ENCODE measurements around the gene SPECC1L. TPM values are rescaled to one million over a fixed set of nuclear protein-coding genes. Genes with fewer than 3 reads are reported as not detected.

Gene SPECC1L
- total and polyA plus RNA-seq, 4 experiments from 2014 or later = 4.3 to 62.1 (median 32.0) TPM

DNA sequence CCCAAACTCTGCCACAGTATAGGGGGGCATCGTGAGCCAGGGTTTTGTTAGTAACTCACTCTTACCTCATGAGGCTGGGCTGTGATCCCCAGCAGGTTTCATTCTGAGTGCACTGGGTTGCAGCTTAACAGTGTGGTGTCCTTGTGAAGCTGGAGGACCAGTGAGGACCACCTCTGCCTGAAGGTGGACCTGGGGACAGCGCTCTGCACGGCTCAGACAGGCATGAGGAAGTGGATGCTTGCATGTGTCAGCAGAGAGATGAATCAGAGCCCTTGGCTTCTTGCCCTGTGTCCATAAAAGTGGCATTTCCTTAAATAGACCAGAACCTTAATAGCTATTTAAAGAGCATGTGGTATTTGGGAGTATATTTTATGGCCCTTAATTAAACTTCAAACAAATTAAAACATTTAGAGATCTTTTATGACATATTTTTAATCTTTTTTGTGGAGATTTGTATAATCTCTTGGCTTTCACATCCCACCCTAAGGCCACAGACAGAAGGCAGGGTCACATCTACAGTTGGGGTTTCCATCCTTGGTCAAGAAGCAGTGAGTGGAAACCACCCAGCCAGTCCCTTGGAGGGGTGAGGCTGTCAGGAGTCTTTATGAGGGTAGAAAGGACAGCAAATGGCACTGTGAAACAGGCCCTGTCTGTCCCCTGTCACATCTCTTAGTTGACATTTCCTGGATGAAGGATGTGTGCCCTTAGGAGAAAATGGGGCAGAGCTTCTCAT lies 132.0 kb downstream of the SPECC1L start:
- Histone ChIP-seq H3K4me1 (ENCODE audit: insufficient read depth, low read length) (peaks cover 1% of the 10 kb centered on the region), H3K4me3 (ENCODE audit: low read length in 2 of 2) (no peak overlapping the region), H3K27ac (ENCODE audit: low read depth, low read length) (no peak overlapping the region), H3K9me3 (ENCODE audit: control insufficient read depth in 1 of 2, low read length in 2 of 2) (no peaks in the 10 kb centered on the region), H3K27me3 (ENCODE audit: insufficient read depth, low read length) (no peaks in the 10 kb centered on the region), H3K36me3 (ENCODE audit: insufficient read depth, low read length) (peaks cover 8% of the 10 kb centered on the region)
- DNase-seq = no peak
- ChIA-PET POLR2A (ENCODE audit: partially characterized antibody) (no interaction called here), CTCF (ENCODE audit: partially characterized antibody) (no interaction called here)
- H3K27ac Mint-ChIP-seq = peak overlapping the region in 6 of 7 donors; percentile 3 to 74 (median 52)
- H3K4me1 Mint-ChIP-seq = peaks cover 15 to 35% (median 21%) of the 10 kb centered on the region in 4 donors
- H3K27me3 Mint-ChIP-seq = no peaks in the 10 kb centered on the region
- intact Hi-C loops (cut with micrococcal nuclease) = no loop called here
- H3K9me3 Mint-ChIP-seq = peaks cover 0 to 1% (median 0%) of the 10 kb centered on the region in 8 donors
- no peak overlapping the region for H3K4me3 Mint-ChIP-seq
- H3K36me3 Mint-ChIP-seq = peaks cover 15 to 34% of the 10 kb centered on the region in 2 donors

DNA sequence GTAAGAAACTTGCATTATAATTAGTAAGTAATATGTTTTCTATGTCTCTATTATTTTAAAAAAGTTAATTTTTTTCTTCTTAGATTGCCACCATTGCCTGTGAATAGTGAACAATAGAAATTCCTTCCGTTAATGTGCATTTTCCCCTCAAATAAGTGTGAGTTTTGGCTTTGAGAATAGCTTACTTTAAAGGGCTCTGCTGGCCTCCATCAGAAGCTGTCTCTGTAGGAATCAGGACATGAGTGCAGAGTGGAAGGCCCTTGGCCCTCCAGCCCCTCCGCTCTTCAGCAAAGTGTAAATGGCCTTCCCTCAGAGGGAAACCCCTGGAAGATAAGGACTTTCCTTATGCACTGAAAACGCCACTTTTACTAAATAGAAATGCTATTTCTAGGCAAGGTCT lies 132.7 kb downstream of the SPECC1L start:
- intact Hi-C loops (cut with micrococcal nuclease) = no loop called here
- H3K36me3 ChIP-seq (ENCODE audit: insufficient read depth, low read length) = peaks cover 8% of the 10 kb centered on the region
- no peaks in the 10 kb centered on the region for H3K9me3 ChIP-seq (ENCODE audit: control insufficient read depth in 1 of 2, low read length in 2 of 2)
- H3K4me3 Mint-ChIP-seq = no peak overlapping the region
- peaks cover 9 to 35% of the 10 kb centered on the region in 2 donors for H3K36me3 Mint-ChIP-seq
- no peak overlapping the region for H3K4me3 ChIP-seq (ENCODE audit: low read length in 2 of 2)
- H3K4me1 ChIP-seq (ENCODE audit: insufficient read depth, low read length) = peaks cover 5% of the 10 kb centered on the region
- ChIA-PET POLR2A (ENCODE audit: partially characterized antibody) (no interaction called here), CTCF (ENCODE audit: partially characterized antibody) (no interaction called here)
- H3K27me3 ChIP-seq (ENCODE audit: insufficient read depth, low read length) = no peaks in the 10 kb centered on the region
- H3K27ac ChIP-seq (ENCODE audit: low read depth, low read length) = no peak overlapping the region
- DNase-seq = no peak
- H3K4me1 Mint-ChIP-seq = peaks cover 16 to 29% (median 24%) of the 10 kb centered on the region in 4 donors
- H3K9me3 Mint-ChIP-seq = peaks cover 0 to 1% (median 0%) of the 10 kb centered on the region in 8 donors
- H3K27me3 Mint-ChIP-seq = no peaks in the 10 kb centered on the region
- H3K27ac Mint-ChIP-seq = peak overlapping the region in 1 of 7 donors; percentile 77

DNA sequence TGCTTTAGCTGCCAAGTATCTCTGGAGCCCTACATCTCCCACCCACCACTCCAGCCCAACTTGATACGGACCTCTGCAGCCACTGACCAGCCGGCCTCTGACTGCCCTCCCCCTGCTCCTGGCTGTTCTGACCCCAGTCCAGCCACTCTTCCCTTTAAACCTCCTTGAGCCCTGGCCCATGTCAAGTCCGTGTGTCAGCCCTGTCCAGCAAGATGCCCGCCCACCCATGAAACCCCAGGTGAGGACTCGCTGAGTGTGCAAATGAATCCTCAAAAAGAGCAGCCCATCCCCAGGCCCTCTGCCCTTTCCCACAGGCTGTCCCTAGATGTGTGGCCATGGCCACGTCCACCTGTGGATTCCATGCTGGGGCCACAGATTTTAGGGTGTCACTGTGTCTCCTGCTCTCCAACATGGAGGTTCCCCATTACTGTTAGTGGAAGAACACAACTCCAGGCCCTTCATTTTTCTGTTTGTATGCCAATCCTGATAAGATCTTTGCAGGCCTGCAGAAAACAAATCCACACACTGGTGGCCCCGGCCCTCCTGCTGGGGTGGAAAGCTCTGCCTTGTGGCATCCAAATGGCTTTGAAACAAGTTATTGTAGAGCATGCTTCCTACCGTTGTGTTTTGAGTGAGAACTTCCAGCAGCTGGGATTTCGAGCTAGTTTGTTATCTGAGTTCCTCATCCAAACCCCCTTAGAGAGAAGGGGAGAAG lies 134.1 kb downstream of the SPECC1L start:
- ChIA-PET POLR2A (ENCODE audit: partially characterized antibody) (no interaction called here), CTCF (ENCODE audit: partially characterized antibody) (no interaction called here)
- intact Hi-C loops (cut with micrococcal nuclease) = no loop called here
- Mint-ChIP-seq H3K4me3 (no peak overlapping the region), H3K4me1 (peaks cover 18 to 36% (median 24%) of the 10 kb centered on the region in 4 donors), H3K27ac (peak overlapping the region in 3 of 7 donors; percentile 19 to 61 (median 55)), H3K9me3 (peaks cover 0 to 1% (median 0%) of the 10 kb centered on the region in 8 donors), H3K36me3 (peaks cover 9 to 34% of the 10 kb centered on the region in 2 donors), H3K27me3 (no peaks in the 10 kb centered on the region)
- DNase-seq = no peak
- peaks cover 5% of the 10 kb centered on the region for H3K4me1 ChIP-seq (ENCODE audit: insufficient read depth, low read length)
- no peak overlapping the region for H3K4me3 ChIP-seq (ENCODE audit: low read length in 2 of 2)
- peaks cover 8% of the 10 kb centered on the region for H3K36me3 ChIP-seq (ENCODE audit: insufficient read depth, low read length)
- no peaks in the 10 kb centered on the region for H3K9me3 ChIP-seq (ENCODE audit: control insufficient read depth in 1 of 2, low read length in 2 of 2)
- H3K27ac ChIP-seq (ENCODE audit: low read depth, low read length) = no peak overlapping the region
- H3K27me3 ChIP-seq (ENCODE audit: insufficient read depth, low read length) = no peaks in the 10 kb centered on the region

DNA sequence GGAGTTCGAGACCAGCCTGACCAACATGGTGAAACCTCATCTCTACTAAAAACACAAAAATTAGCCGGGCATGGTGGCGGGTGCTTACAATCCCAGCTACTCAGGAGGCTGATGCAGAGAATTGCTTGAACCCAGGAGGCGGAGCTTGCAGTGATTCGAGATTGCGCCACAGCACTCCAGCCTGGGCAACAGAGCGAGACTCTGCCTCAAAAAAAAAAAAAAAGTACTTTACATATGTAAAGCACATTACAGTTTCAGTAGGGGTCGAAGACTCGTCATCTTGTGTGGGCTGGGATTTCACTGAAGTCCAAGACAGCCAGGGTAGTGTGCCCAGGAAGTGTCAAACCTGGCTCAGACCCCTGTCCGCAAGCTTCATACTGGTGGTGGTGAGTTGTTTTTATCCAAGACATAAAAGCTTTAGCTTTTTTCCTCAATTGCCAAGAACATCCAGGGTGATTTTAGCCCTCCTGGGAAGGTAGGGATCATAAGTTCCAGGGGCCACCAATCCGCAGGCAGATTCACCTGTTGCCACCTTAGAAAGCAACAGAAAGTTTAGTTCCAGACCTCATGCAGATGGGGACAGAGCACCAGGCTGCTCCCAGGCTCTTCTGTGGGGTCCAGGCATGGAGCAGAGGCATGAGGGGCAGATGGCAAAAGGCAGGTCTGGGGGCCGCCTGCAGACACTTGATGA lies 135.1 kb downstream of the SPECC1L start:
- CTCF ChIA-PET (ENCODE audit: partially characterized antibody) = no interaction called here
- peaks cover 13 to 33% (median 20%) of the 10 kb centered on the region in 4 donors for H3K4me1 Mint-ChIP-seq
- no peak overlapping the region for H3K4me3 Mint-ChIP-seq

DNA sequence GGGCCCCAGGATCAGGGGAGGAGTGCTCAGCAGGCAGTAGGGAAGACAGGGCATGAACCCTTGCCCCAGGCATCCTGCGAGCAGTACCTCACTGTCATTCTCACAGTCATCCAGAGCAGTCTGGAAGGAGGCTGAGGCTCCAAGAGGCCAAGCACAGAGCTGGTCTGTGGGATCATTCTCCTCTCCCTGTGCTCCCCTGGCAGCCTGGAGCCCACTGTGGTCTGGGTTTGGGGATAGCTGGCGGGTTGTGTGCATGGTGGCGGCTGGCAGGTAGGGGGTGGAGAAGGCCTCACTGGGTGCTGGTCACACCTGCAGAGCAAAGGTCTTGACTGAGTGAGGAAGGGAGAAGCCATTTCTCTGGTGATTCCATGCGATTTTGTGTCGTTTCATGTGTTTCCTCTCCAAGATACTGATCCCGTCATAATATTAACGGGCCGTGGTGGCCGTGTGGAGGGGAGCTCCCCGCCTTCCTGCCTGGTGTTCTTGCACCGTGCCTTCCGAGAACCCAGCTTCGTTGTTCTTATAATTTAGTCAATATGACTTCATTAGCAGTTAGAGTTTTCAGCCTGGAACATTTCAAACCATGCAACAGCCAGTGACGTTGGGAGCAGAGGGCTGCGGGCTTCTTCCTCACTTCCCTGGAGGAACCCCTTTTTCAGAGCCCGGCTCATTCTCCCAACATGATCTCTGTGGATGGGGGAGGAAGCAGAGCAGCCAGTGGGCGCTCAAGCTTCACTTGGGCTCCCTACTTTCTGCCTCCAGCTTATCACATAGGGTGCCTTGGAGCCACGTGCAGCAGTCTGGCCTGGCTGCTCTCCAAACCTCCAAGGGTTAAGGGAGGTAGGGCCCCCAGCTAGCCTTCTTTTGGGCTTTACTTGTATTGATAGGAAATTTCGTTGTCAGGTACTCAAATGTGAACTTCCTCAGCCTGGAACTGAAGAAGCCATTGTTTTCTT lies 136.0 kb downstream of the SPECC1L start:
- H3K9me3 Mint-ChIP-seq = peaks cover 0 to 1% (median 0%) of the 10 kb centered on the region in 8 donors
- H3K36me3 ChIP-seq (ENCODE audit: insufficient read depth, low read length) = peaks cover 8% of the 10 kb centered on the region
- H3K4me3 ChIP-seq (ENCODE audit: low read length in 2 of 2) = no peak overlapping the region
- intact Hi-C loops (cut with micrococcal nuclease) = no loop called here
- POLR2A ChIA-PET (ENCODE audit: partially characterized antibody) = no interaction called here
- peak overlapping the region in 2 of 7 donors; percentile 35 to 76 for H3K27ac Mint-ChIP-seq
- peaks cover 8 to 24% (median 16%) of the 10 kb centered on the region in 4 donors for H3K4me1 Mint-ChIP-seq
- H3K27me3 ChIP-seq (ENCODE audit: insufficient read depth, low read length) = no peaks in the 10 kb centered on the region
- peaks cover 10% of the 10 kb centered on the region for H3K4me1 ChIP-seq (ENCODE audit: insufficient read depth, low read length)
- no peak overlapping the region for H3K27ac ChIP-seq (ENCODE audit: low read depth, low read length)
- no peaks in the 10 kb centered on the region for H3K27me3 Mint-ChIP-seq
- H3K36me3 Mint-ChIP-seq = peaks cover 9 to 38% of the 10 kb centered on the region in 2 donors
- DNase-seq = no peak
- CTCF ChIA-PET (ENCODE audit: partially characterized antibody) = no interaction called here
- no peak overlapping the region for H3K4me3 Mint-ChIP-seq
- no peaks in the 10 kb centered on the region for H3K9me3 ChIP-seq (ENCODE audit: control insufficient read depth in 1 of 2, low read length in 2 of 2)

More for the DNA sequence above, 135.1 kb downstream of the SPECC1L start:
- no peaks in the 10 kb centered on the region for H3K27me3 Mint-ChIP-seq
- H3K4me3 ChIP-seq (ENCODE audit: low read length in 2 of 2) = no peak overlapping the region
- H3K4me1 ChIP-seq (ENCODE audit: insufficient read depth, low read length) = peaks cover 10% of the 10 kb centered on the region
- no peaks in the 10 kb centered on the region for H3K27me3 ChIP-seq (ENCODE audit: insufficient read depth, low read length)
- intact Hi-C loops (cut with micrococcal nuclease) = no loop called here
- peaks cover 9 to 38% of the 10 kb centered on the region in 2 donors for H3K36me3 Mint-ChIP-seq
- peaks cover 8% of the 10 kb centered on the region for H3K36me3 ChIP-seq (ENCODE audit: insufficient read depth, low read length)
- peak overlapping the region in 3 of 7 donors; percentile 35 to 48 (median 47) for H3K27ac Mint-ChIP-seq
- peaks cover 0 to 1% (median 0%) of the 10 kb centered on the region in 8 donors for H3K9me3 Mint-ChIP-seq
- POLR2A ChIA-PET (ENCODE audit: partially characterized antibody) = no interaction called here
- no peaks in the 10 kb centered on the region for H3K9me3 ChIP-seq (ENCODE audit: control insufficient read depth in 1 of 2, low read length in 2 of 2)
- DNase-seq = no peak
- no peak overlapping the region for H3K27ac ChIP-seq (ENCODE audit: low read depth, low read length)

DNA sequence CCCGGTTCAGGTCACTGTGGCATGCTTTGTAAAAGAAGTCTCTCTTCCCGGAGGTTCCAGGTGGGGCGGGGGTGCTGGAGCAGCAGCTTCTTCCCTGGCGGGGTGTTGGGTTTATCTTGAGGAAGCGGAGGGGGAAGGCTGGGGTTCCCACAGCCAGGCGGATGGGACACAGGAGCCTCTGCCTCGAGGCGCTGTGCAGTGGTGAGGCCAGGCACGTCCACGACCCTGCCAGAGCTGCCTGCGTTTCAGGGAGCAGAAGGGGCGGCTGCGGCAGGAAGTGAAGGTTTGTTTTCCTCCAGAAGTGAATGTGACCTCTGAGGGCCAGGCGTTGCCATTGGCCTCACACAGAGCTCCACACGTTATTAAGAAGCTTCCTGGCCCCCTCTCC lies 136.6 kb downstream of the SPECC1L start:
- no peak for DNase-seq
- H3K4me1 Mint-ChIP-seq = peaks cover 8 to 24% (median 16%) of the 10 kb centered on the region in 4 donors

More for the DNA sequence above, 136.6 kb downstream of the SPECC1L start:
- H3K9me3 ChIP-seq (ENCODE audit: control insufficient read depth in 1 of 2, low read length in 2 of 2) = no peaks in the 10 kb centered on the region
- H3K27me3 ChIP-seq (ENCODE audit: insufficient read depth, low read length) = no peaks in the 10 kb centered on the region
- H3K27me3 Mint-ChIP-seq = no peaks in the 10 kb centered on the region
- intact Hi-C loops (cut with micrococcal nuclease) = no loop called here
- peak overlapping the region in 3 of 7 donors; percentile 15 to 70 (median 56) for H3K27ac Mint-ChIP-seq
- H3K36me3 Mint-ChIP-seq = peaks cover 9 to 39% of the 10 kb centered on the region in 2 donors
- H3K4me1 ChIP-seq (ENCODE audit: insufficient read depth, low read length) = peaks cover 10% of the 10 kb centered on the region
- H3K27ac ChIP-seq (ENCODE audit: low read depth, low read length) = no peak overlapping the region
- H3K4me3 Mint-ChIP-seq = no peak overlapping the region
- no peak overlapping the region for H3K4me3 ChIP-seq (ENCODE audit: low read length in 2 of 2)
- POLR2A ChIA-PET (ENCODE audit: partially characterized antibody) = no interaction called here
- peaks cover 0 to under 1% (median 0%) of the 10 kb centered on the region in 8 donors for H3K9me3 Mint-ChIP-seq
- CTCF ChIA-PET (ENCODE audit: partially characterized antibody) = no interaction called here
- H3K36me3 ChIP-seq (ENCODE audit: insufficient read depth, low read length) = peaks cover 11% of the 10 kb centered on the region
